RWPE1 (cell line): ENCODE data around the gene SPRYD7.

Experiments
- CTCF ChIA-PET: fragments of 350-600 bp; sonication (Branson Sonifier 250); formaldehyde crosslinking; extraction: SDS; loops from one replicate; lab custom pipeline; 2021; lab: Yijun Ruan, JAX
- POLR2A ChIA-PET: fragments of 400-600 bp; formaldehyde crosslinking; extraction: SDS; loops from one replicate; lab custom pipeline; 2020; ENCODE audit warnings: antibody characterized with exemption; ENCODE audit not compliant: low non-redundant PET; lab: Yijun Ruan, JAX
- DNase-seq: peaks from one replicate; pipeline ENCODE4 v3.0.0; 2012; ENCODE audit warnings: low spot score
- H3K27ac ChIP-seq: fragments of 450-650 bp; 2 replicates; pipeline ENCODE4 v1.5.1; 2017
- CTCF ChIP-seq: fragments of 450-650 bp; conservative IDR thresholded peaks from 2 replicates; pipeline ENCODE4 v1.5.1; 2017; ENCODE audit warnings: low read depth, mild to moderate bottlenecking

SPRYD7 gene

GRCh38 chr13:49897713-49898112 lies 38.4 kb downstream of the SPRYD7 start:
- ChIA-PET POLR2A (no interaction called here), CTCF (interaction anchor here (0.6 kb wide), 1 partner anchor 548 kb away, joined by 4 read pairs; no protein-coding TSS in a partner anchor)
- no peak overlapping the region for H3K27ac ChIP-seq
- no peak for TF ChIP-seq CTCF
- DNase-seq: no peak

GRCh38 chr13:49895826-49896225 lies 40.3 kb downstream of the SPRYD7 start:
- DNase-seq: no peak
- H3K27ac ChIP-seq: no peak overlapping the region
- ChIA-PET POLR2A (interaction anchor here (0.7 kb wide), 1 partner anchor 1857 kb away, joined by 3 read pairs; no protein-coding TSS in a partner anchor), CTCF (no interaction called here)
- TF ChIP-seq CTCF: no peak

GRCh38 chr13:49893591-49893990 lies 42.5 kb downstream of the SPRYD7 start:
- POLR2A ChIA-PET: no interaction called here
- TF ChIP-seq CTCF: no peak
- no peak overlapping the region for H3K27ac ChIP-seq
- no peak for DNase-seq
- CTCF ChIA-PET: no interaction called here

GRCh38 chr13:49890376-49890775 lies 45.8 kb downstream of the SPRYD7 start:
- ChIA-PET CTCF (no interaction called here), POLR2A (no interaction called here)
- no peak for DNase-seq
- no peak for TF ChIP-seq CTCF
- H3K27ac ChIP-seq: no peak overlapping the region

GRCh38 chr13:49878682-49879081 lies 57.5 kb downstream of the SPRYD7 start:
- CTCF ChIA-PET: interaction anchor here (0.6 kb wide), 1 partner anchor 10 kb away, joined by 4 read pairs; no protein-coding TSS in a partner anchor
- POLR2A ChIA-PET: no interaction called here
- TF ChIP-seq CTCF: no peak

GRCh38 chr13:49877629-49878218 lies 58.4 kb downstream of the SPRYD7 start:
- DNase-seq: no peak
- CTCF ChIA-PET: no interaction called here
- POLR2A ChIA-PET: no interaction called here
- H3K27ac ChIP-seq: no peak overlapping the region
- no peak for TF ChIP-seq CTCF

More at GRCh38 chr13:49878682-49879081, 57.5 kb downstream of the SPRYD7 start:
- no peak overlapping the region for H3K27ac ChIP-seq
- no peak for DNase-seq
